AG09319 (cell line): Measurements from ENCODE around the gene CDH4.

Experiments used
- DNase-seq: peaks from one replicate; pipeline ENCODE4 v3.0.0-alpha.2; 2010; ENCODE audit warnings: low read depth; ENCODE audit errors: extremely low read depth
- CTCF ChIP-seq: IDR thresholded peaks from 2 replicates; pipeline ENCODE4 v1.5.1; 2011; ENCODE audit warnings: low read depth, mild to moderate bottlenecking, inconsistent platforms, low read length, moderate library complexity

The CDH4 gene

GRCh38 chr20:61815678-61816077, 563.6 kb downstream of the CDH4 start:
- TF ChIP-seq CTCF = no peak

GRCh38 chr20:61816606-61817460, 564.8 kb downstream of the CDH4 start:
- DNase-seq = no peak
- TF ChIP-seq CTCF = no peak

More at GRCh38 chr20:61815678-61816077, 563.6 kb downstream of the CDH4 start:
- DNase-seq = no peak

- no peak for TF ChIP-seq CTCF
- no peak for DNase-seq
These were observed 565.5 kb downstream of the CDH4 start for GRCh38 chr20:61817575-61817974.

- DNase-seq = no peak
- no peak for TF ChIP-seq CTCF
These were observed 566.9 kb downstream of the CDH4 start for GRCh38 chr20:61818746-61819573.

- no peak for DNase-seq
- TF ChIP-seq CTCF = no peak
These were observed 567.4 kb downstream of the CDH4 start for GRCh38 chr20:61819574-61819846.

- TF ChIP-seq CTCF = no peak
- no peak for DNase-seq
These were observed 568.1 kb downstream of the CDH4 start for GRCh38 chr20:61819921-61820825.

- DNase-seq = no peak
- no peak for TF ChIP-seq CTCF
These were observed 569.7 kb downstream of the CDH4 start for GRCh38 chr20:61821735-61822134.
